ENCODE data around the gene IL31RA. TPM values are rescaled to one million over a fixed set of nuclear protein-coding genes. Genes with fewer than 3 reads are reported as not detected.

Gene IL31RA
- total RNA-seq, 2 experiments from 2014 or later: not detected

- POLR2A ChIA-PET: no interaction called here
- Mint-ChIP-seq H3K27ac (no peak overlapping the region), H3K36me3 (no peaks in the 10 kb centered on the region), H3K4me3 (peak overlapping the region; percentile 2), H3K9me3 (peaks cover 1% of the 10 kb centered on the region), H3K4me1 (peaks cover 13% of the 10 kb centered on the region), H3K27me3 (peaks cover 29% of the 10 kb centered on the region)
- DNase-seq (no peak), ATAC-seq (ENCODE audit: low read depth) (no peak)
These were observed 46.2 kb downstream of the IL31RA start for GRCh38 chr5:55897206-55897894.

- H3K27ac Mint-ChIP-seq: no peak overlapping the region
- no peaks in the 10 kb centered on the region for H3K36me3 Mint-ChIP-seq
- POLR2A ChIA-PET: no interaction called here
- ATAC-seq (ENCODE audit: low read depth) (no peak), DNase-seq (no peak)
- H3K4me1 Mint-ChIP-seq: peaks cover 13% of the 10 kb centered on the region
- H3K9me3 Mint-ChIP-seq: peaks cover 1% of the 10 kb centered on the region
- H3K4me3 Mint-ChIP-seq: no peak overlapping the region
- peaks cover 29% of the 10 kb centered on the region for H3K27me3 Mint-ChIP-seq
These were observed 46.7 kb downstream of the IL31RA start for GRCh38 chr5:55897905-55898304.

GRCh38 chr5:55899344-55899743, 48.2 kb downstream of the IL31RA start:
- Mint-ChIP-seq H3K9me3 (no peaks in the 10 kb centered on the region), H3K4me3 (no peak overlapping the region), H3K4me1 (peaks cover 20% of the 10 kb centered on the region), H3K27me3 (peaks cover 35% of the 10 kb centered on the region), H3K27ac (no peak overlapping the region), H3K36me3 (no peaks in the 10 kb centered on the region)
- no peak for ATAC-seq (ENCODE audit: low read depth)
- POLR2A ChIA-PET: no interaction called here
- no peak for DNase-seq

GRCh38 chr5:55900068-55900467, 48.9 kb downstream of the IL31RA start:
- no peaks in the 10 kb centered on the region for H3K9me3 Mint-ChIP-seq
- H3K4me1 Mint-ChIP-seq: peaks cover 20% of the 10 kb centered on the region
- no peak for ATAC-seq (ENCODE audit: low read depth)

GRCh38 chr5:55900776-55901175, 49.6 kb downstream of the IL31RA start:
- Mint-ChIP-seq H3K27me3 (peaks cover 46% of the 10 kb centered on the region), H3K36me3 (peaks cover 1% of the 10 kb centered on the region), H3K27ac (no peak overlapping the region), H3K4me3 (no peak overlapping the region), H3K4me1 (peaks cover 20% of the 10 kb centered on the region), H3K9me3 (no peaks in the 10 kb centered on the region)
- DNase-seq: no peak
- POLR2A ChIA-PET: no interaction called here
- ATAC-seq (ENCODE audit: low read depth): no peak

More at GRCh38 chr5:55900068-55900467, 48.9 kb downstream of the IL31RA start:
- no peak overlapping the region for H3K27ac Mint-ChIP-seq
- peaks cover 39% of the 10 kb centered on the region for H3K27me3 Mint-ChIP-seq
- H3K4me3 Mint-ChIP-seq: no peak overlapping the region
- peaks cover 1% of the 10 kb centered on the region for H3K36me3 Mint-ChIP-seq
- POLR2A ChIA-PET: no interaction called here
- no peak for DNase-seq

- H3K4me3 Mint-ChIP-seq: peak overlapping the region; percentile 60
These were observed 51.5 kb downstream of the IL31RA start for GRCh38 chr5:55902696-55903095.

GRCh38 chr5:55903121-55903701, 52.1 kb downstream of the IL31RA start:
- ATAC-seq (ENCODE audit: low read depth) (peak; percentile 93), DNase-seq (peak; percentile 72)
- Mint-ChIP-seq H3K36me3 (peaks cover 1% of the 10 kb centered on the region), H3K27ac (peak overlapping the region; percentile 9), H3K9me3 (no peaks in the 10 kb centered on the region), H3K4me1 (peaks cover 16% of the 10 kb centered on the region), H3K27me3 (peaks cover 47% of the 10 kb centered on the region), H3K4me3 (peak overlapping the region; percentile 60)
- POLR2A ChIA-PET: no interaction called here

More at GRCh38 chr5:55902696-55903095, 51.5 kb downstream of the IL31RA start:
- H3K9me3 Mint-ChIP-seq: no peaks in the 10 kb centered on the region
- H3K27ac Mint-ChIP-seq: no peak overlapping the region
- DNase-seq: no peak
- peaks cover 19% of the 10 kb centered on the region for H3K4me1 Mint-ChIP-seq
- POLR2A ChIA-PET: no interaction called here
- peaks cover 1% of the 10 kb centered on the region for H3K36me3 Mint-ChIP-seq
- no peak for ATAC-seq (ENCODE audit: low read depth)
- peaks cover 48% of the 10 kb centered on the region for H3K27me3 Mint-ChIP-seq

- no peaks in the 10 kb centered on the region for H3K9me3 Mint-ChIP-seq
- DNase-seq: no peak
- H3K4me1 Mint-ChIP-seq: peaks cover 16% of the 10 kb centered on the region
- no peak overlapping the region for H3K27ac Mint-ChIP-seq
- no peak for ATAC-seq (ENCODE audit: low read depth)
- POLR2A ChIA-PET: no interaction called here
- no peak overlapping the region for H3K4me3 Mint-ChIP-seq
- H3K36me3 Mint-ChIP-seq: peaks cover 1% of the 10 kb centered on the region
- H3K27me3 Mint-ChIP-seq: peaks cover 45% of the 10 kb centered on the region
These were observed 53.0 kb downstream of the IL31RA start for GRCh38 chr5:55904152-55904551.

- Mint-ChIP-seq H3K27me3 (peaks cover 38% of the 10 kb centered on the region), H3K27ac (no peak overlapping the region), H3K9me3 (no peaks in the 10 kb centered on the region), H3K4me3 (no peak overlapping the region), H3K4me1 (peaks cover 16% of the 10 kb centered on the region), H3K36me3 (peaks cover 1% of the 10 kb centered on the region)
- POLR2A ChIA-PET: no interaction called here
- ATAC-seq (ENCODE audit: low read depth): no peak
- no peak for DNase-seq
These were observed 54.1 kb downstream of the IL31RA start for GRCh38 chr5:55905251-55905650.

- Mint-ChIP-seq H3K4me3 (no peak overlapping the region), H3K4me1 (peaks cover 13% of the 10 kb centered on the region), H3K36me3 (peaks cover 1% of the 10 kb centered on the region), H3K9me3 (no peaks in the 10 kb centered on the region), H3K27ac (no peak overlapping the region), H3K27me3 (peaks cover 28% of the 10 kb centered on the region)
- DNase-seq (no peak), ATAC-seq (ENCODE audit: low read depth) (no peak)
- POLR2A ChIA-PET: interaction anchor here (1.8 kb wide), 1 partner anchor 12 kb away, joined by 5 read pairs; no protein-coding TSS in a partner anchor
These were observed 56.8 kb downstream of the IL31RA start for GRCh38 chr5:55907927-55908326.

- no peak for ATAC-seq (ENCODE audit: low read depth)
- peaks cover 1% of the 10 kb centered on the region for H3K36me3 Mint-ChIP-seq
- POLR2A ChIA-PET: interaction anchor here (1.8 kb wide), 1 partner anchor 13 kb away, joined by 5 read pairs; no protein-coding TSS in a partner anchor
- H3K9me3 Mint-ChIP-seq: no peaks in the 10 kb centered on the region
- H3K27me3 Mint-ChIP-seq: peaks cover 27% of the 10 kb centered on the region
- H3K4me1 Mint-ChIP-seq: peaks cover 4% of the 10 kb centered on the region
- no peak for DNase-seq
- H3K4me3 Mint-ChIP-seq: no peak overlapping the region
- no peak overlapping the region for H3K27ac Mint-ChIP-seq
These were observed 57.6 kb downstream of the IL31RA start for GRCh38 chr5:55908804-55909203.

GRCh38 chr5:55911784-55912653, 60.9 kb downstream of the IL31RA start:
- ATAC-seq (ENCODE audit: low read depth) (no peak), DNase-seq (no peak)
- H3K27me3 Mint-ChIP-seq: peaks cover 8% of the 10 kb centered on the region
- H3K4me1 Mint-ChIP-seq: no peaks in the 10 kb centered on the region
- POLR2A ChIA-PET: no interaction called here
- H3K4me3 Mint-ChIP-seq: no peak overlapping the region
- no peak overlapping the region for H3K27ac Mint-ChIP-seq
- no peaks in the 10 kb centered on the region for H3K36me3 Mint-ChIP-seq
- H3K9me3 Mint-ChIP-seq: no peaks in the 10 kb centered on the region
